HCT116 (cell line): ENCODE measurements around the gene ARHGEF10L.

ENCODE experiments used
- ELF1 ChIP-seq: IDR thresholded peaks from 2 replicates; pipeline ENCODE4 v1.6.1; 2012; ENCODE audit warnings: low read depth, borderline replicate concordance
- EZH2 ChIP-seq: fragments of 200-600 bp; sonication (generic); IDR thresholded peaks from 2 replicates; pipeline ENCODE4 v1.6.1; 2017; ENCODE audit warnings: antibody characterized with exemption, mixed run types
- EZH2phosphoT487 ChIP-seq: fragments of 200-600 bp; IDR thresholded peaks from 2 replicates; pipeline ENCODE4 v1.6.1; 2018; ENCODE audit warnings: antibody characterized with exemption, borderline replicate concordance
- POLR2A ChIP-seq: IDR thresholded peaks from 2 replicates; pipeline ENCODE4 v1.7.0; 2011; ENCODE audit warnings: borderline replicate concordance; ENCODE audit not compliant: insufficient read depth, insufficient read length; ENCODE audit errors: extremely low read depth
- POLR2AphosphoS5 ChIP-seq: IDR thresholded peaks from 2 replicates; pipeline ENCODE4 v1.6.1; 2011; ENCODE audit warnings: mild to moderate bottlenecking, low read depth, low read length, moderate library complexity
- RAD21 ChIP-seq: IDR thresholded peaks from 2 replicates; pipeline ENCODE4 v1.6.1; 2012; ENCODE audit warnings: low read depth, mild to moderate bottlenecking
- TF ChIP-seq, protein P1 (sequence below): IDR thresholded peaks from 2 replicates; pipeline ENCODE4 v1.6.1; 2012
- TF ChIP-seq, protein P2 (sequence below), 3 experiments: fragments of 200-600 bp in 1 of 3; sonication (generic) in 1 of 3; IDR thresholded peaks in 2 of 3; conservative IDR thresholded peaks in 1 of 3; 2 replicates each; pipeline ENCODE4 v1.5.1; 2012 to 2017; ENCODE audit warnings: low read depth in 2 of 3, low read length in 2 of 3, antibody characterized with exemption in 1 of 3, borderline replicate concordance in 1 of 3, control low read depth in 1 of 3, mild to moderate bottlenecking in 1 of 3, mixed read lengths in 1 of 3, mixed run types in 1 of 3, moderate library complexity in 1 of 3; ENCODE audit not compliant: insufficient read depth in 1 of 3

DNA sequence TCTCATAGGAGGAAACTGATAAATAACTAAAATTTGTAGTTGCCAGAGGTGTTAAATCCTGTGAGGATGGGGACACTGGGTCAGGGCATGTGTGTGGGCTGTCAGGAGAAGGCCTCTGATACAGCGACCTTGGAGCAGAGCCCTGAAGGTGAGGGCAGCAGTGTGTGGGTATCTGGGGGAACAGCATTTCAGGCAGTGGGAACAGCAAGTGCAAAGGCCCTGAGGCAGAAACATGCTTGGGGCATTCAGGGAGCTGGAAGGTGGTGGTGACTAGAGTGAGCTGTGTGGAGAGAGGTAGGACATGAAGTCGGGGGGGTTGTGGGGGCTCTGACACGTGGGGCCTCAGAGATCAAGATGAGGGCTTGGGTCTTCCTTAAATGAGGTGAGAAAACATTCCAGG, 30.7 kb downstream of the ARHGEF10L start:
- TF ChIP-seq, protein P1, sequence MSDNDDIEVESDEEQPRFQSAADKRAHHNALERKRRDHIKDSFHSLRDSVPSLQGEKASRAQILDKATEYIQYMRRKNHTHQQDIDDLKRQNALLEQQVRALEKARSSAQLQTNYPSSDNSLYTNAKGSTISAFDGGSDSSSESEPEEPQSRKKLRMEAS: no peak
- no peak for TF ChIP-seq RAD21
- TF ChIP-seq, protein P2, sequence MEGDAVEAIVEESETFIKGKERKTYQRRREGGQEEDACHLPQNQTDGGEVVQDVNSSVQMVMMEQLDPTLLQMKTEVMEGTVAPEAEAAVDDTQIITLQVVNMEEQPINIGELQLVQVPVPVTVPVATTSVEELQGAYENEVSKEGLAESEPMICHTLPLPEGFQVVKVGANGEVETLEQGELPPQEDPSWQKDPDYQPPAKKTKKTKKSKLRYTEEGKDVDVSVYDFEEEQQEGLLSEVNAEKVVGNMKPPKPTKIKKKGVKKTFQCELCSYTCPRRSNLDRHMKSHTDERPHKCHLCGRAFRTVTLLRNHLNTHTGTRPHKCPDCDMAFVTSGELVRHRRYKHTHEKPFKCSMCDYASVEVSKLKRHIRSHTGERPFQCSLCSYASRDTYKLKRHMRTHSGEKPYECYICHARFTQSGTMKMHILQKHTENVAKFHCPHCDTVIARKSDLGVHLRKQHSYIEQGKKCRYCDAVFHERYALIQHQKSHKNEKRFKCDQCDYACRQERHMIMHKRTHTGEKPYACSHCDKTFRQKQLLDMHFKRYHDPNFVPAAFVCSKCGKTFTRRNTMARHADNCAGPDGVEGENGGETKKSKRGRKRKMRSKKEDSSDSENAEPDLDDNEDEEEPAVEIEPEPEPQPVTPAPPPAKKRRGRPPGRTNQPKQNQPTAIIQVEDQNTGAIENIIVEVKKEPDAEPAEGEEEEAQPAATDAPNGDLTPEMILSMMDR (IDR thresholded peaks at IDR 0.05 in 2 of 3, conservative IDR thresholded peaks at IDR 0.05 in 1 of 3; ENCODE audit: borderline replicate concordance in 1 of 3, insufficient read depth in 1 of 3, low read depth in 2 of 3, low read length in 2 of 3): no peak
- no peak for TF ChIP-seq POLR2AphosphoS5
- no peak for TF ChIP-seq EZH2
- no peak for TF ChIP-seq ELF1
- TF ChIP-seq POLR2A: no peak
- no peak for TF ChIP-seq EZH2phosphoT487
